HG02870 (cell line): ENCODE data around the gene GPR146.
"Not testable (repeated sequence)": the region's sequence is repeated elsewhere in the genome, so short reads cannot be mapped to it uniquely, and the experiment has no call there.

ENCODE experiments used
- ATAC-seq: cut with Tn5 transposase; IDR thresholded peaks from one replicate; pipeline ENCODE4 v1.9.1; 2021; ENCODE audit warnings: mild to moderate bottlenecking, moderate library complexity; ENCODE audit not compliant: unreplicated experiment

GPR146 gene

GRCh38 chr7:1074018-1074417, 29.7 kb downstream of the GPR146 start:
- ATAC-seq: not testable (repeated sequence)

- no peak for ATAC-seq
Measured at GRCh38 chr7:1074593-1075431, 30.5 kb downstream of the GPR146 start.

GRCh38 chr7:1076184-1077072, 32.1 kb downstream of the GPR146 start:
- ATAC-seq: no peak

- ATAC-seq: no peak
Measured at GRCh38 chr7:1078519-1078918, 34.2 kb downstream of the GPR146 start.

- ATAC-seq: no peak
Measured at GRCh38 chr7:1078985-1079384, 34.6 kb downstream of the GPR146 start.

GRCh38 chr7:1079546-1079945, 35.2 kb downstream of the GPR146 start:
- ATAC-seq: no peak

GRCh38 chr7:1080252-1080920, 36.0 kb downstream of the GPR146 start:
- no peak for ATAC-seq

- ATAC-seq: no peak
Measured at GRCh38 chr7:1080921-1081255, 36.5 kb downstream of the GPR146 start.

GRCh38 chr7:1081336-1081735, 37.0 kb downstream of the GPR146 start:
- no peak for ATAC-seq

GRCh38 chr7:1081931-1082401, 37.6 kb downstream of the GPR146 start:
- ATAC-seq: no peak

- no peak for ATAC-seq
Measured at GRCh38 chr7:1083729-1084657, 39.6 kb downstream of the GPR146 start.

- no peak for ATAC-seq
Measured at GRCh38 chr7:1085266-1085665, 40.9 kb downstream of the GPR146 start.

GRCh38 chr7:1085910-1086421, 41.6 kb downstream of the GPR146 start:
- ATAC-seq: no peak

- peak; percentile 67 for ATAC-seq
Measured at GRCh38 chr7:1086588-1087464, 42.5 kb downstream of the GPR146 start.

GRCh38 chr7:1087465-1087814, 43.1 kb downstream of the GPR146 start:
- ATAC-seq: no peak

GRCh38 chr7:1087952-1088920, 43.9 kb downstream of the GPR146 start, which contains the start of gene GPER1:
GPER1 (plus strand) TSS chr7:1088113; CDS start chr7:1091729, 3,616 bp downstream.
- no peak for ATAC-seq

- ATAC-seq: no peak
Measured at GRCh38 chr7:1090236-1090635, 45.9 kb downstream of the GPR146 start.
